Mesothelial cell of epicardium (in vitro differentiated cells): ENCODE data around the gene ACTR6. TPM values are rescaled to one million over a fixed set of nuclear protein-coding genes. Genes with fewer than 3 reads are reported as not detected.

Experiments used
- DNase-seq, 2 experiments: peaks; one replicate each; pipeline ENCODE4 v3.0.0; 2021; ENCODE audit warnings: low spot score in 2 of 2; ENCODE audit not compliant: unreplicated experiment in 2 of 2
- H3K27ac Mint-ChIP-seq: 2 replicates; pipeline ENCODE4 v1.8.0; 2021; ENCODE audit warnings: mixed read lengths
- H3K27me3 Mint-ChIP-seq: 2 replicates; pipeline ENCODE4 v1.8.0; 2021; ENCODE audit warnings: low read depth, mixed read lengths
- H3K36me3 Mint-ChIP-seq: 2 replicates; pipeline ENCODE4 v1.8.0; 2021; ENCODE audit warnings: mixed read lengths
- H3K4me1 Mint-ChIP-seq: 2 replicates; pipeline ENCODE4 v1.8.0; 2021; ENCODE audit warnings: mixed read lengths
- H3K4me3 Mint-ChIP-seq: 2 replicates; pipeline ENCODE4 v1.8.0; 2021; ENCODE audit warnings: mild to moderate bottlenecking, moderate library complexity, mixed read lengths
- H3K9me3 Mint-ChIP-seq: 2 replicates; pipeline ENCODE4 v1.8.0; 2021; ENCODE audit warnings: mixed read lengths
- CTCF ChIP-seq: fragments of 200-600 bp; sonication (generic); IDR thresholded peaks from one replicate; pipeline ENCODE4 v1.5.0; 2021; ENCODE audit warnings: antibody characterized with exemption; ENCODE audit not compliant: unreplicated experiment
- total RNA-seq: library from RNA; stranded (reverse); gene quantifications from 3 replicates; pipeline ENCODE4 v1.2.1, GENCODE V29; 2021

Gene ACTR6
- total RNA-seq, 1 donor from 2014 or later = 25.5 TPM

- H3K36me3 Mint-ChIP-seq = peaks cover 23% of the 10 kb centered on the region
- no peak overlapping the region for H3K4me3 Mint-ChIP-seq
- TF ChIP-seq CTCF = no peak
Measured at GRCh38 chr12:100207311-100207710, 6.7 kb downstream of the ACTR6 start.

GRCh38 chr12:100208834-100209233 is 8.2 kb downstream of the ACTR6 start:
- TF ChIP-seq CTCF = no peak
- peaks cover 28% of the 10 kb centered on the region for H3K36me3 Mint-ChIP-seq
- H3K27ac Mint-ChIP-seq = no peak overlapping the region
- H3K9me3 Mint-ChIP-seq = no peaks in the 10 kb centered on the region
- no peaks in the 10 kb centered on the region for H3K4me1 Mint-ChIP-seq
- DNase-seq = no peak
- H3K4me3 Mint-ChIP-seq = no peak overlapping the region
- no peaks in the 10 kb centered on the region for H3K27me3 Mint-ChIP-seq

More at GRCh38 chr12:100207311-100207710, 6.7 kb downstream of the ACTR6 start:
- Mint-ChIP-seq H3K27ac (no peak overlapping the region), H3K4me1 (no peaks in the 10 kb centered on the region), H3K27me3 (no peaks in the 10 kb centered on the region), H3K9me3 (no peaks in the 10 kb centered on the region)
- no peak for DNase-seq

- Mint-ChIP-seq H3K4me1 (no peaks in the 10 kb centered on the region), H3K36me3 (peaks cover 36% of the 10 kb centered on the region), H3K9me3 (no peaks in the 10 kb centered on the region), H3K27ac (no peak overlapping the region), H3K27me3 (no peaks in the 10 kb centered on the region), H3K4me3 (no peak overlapping the region)
- DNase-seq = no peak
- no peak for TF ChIP-seq CTCF
Measured at GRCh38 chr12:100211698-100212097, 11.1 kb downstream of the ACTR6 start.

- Mint-ChIP-seq H3K27me3 (no peaks in the 10 kb centered on the region), H3K4me1 (no peaks in the 10 kb centered on the region), H3K36me3 (peaks cover 33% of the 10 kb centered on the region), H3K4me3 (no peak overlapping the region), H3K9me3 (no peaks in the 10 kb centered on the region), H3K27ac (no peak overlapping the region)
- no peak for TF ChIP-seq CTCF
- no peak for DNase-seq
Measured at GRCh38 chr12:100213016-100213891, 12.6 kb downstream of the ACTR6 start.

- H3K4me3 Mint-ChIP-seq = no peak overlapping the region
- no peaks in the 10 kb centered on the region for H3K27me3 Mint-ChIP-seq
- H3K36me3 Mint-ChIP-seq = peaks cover 23% of the 10 kb centered on the region
- DNase-seq = no peak
- no peaks in the 10 kb centered on the region for H3K9me3 Mint-ChIP-seq
- no peak overlapping the region for H3K27ac Mint-ChIP-seq
- H3K4me1 Mint-ChIP-seq = no peaks in the 10 kb centered on the region
- no peak for TF ChIP-seq CTCF
Measured at GRCh38 chr12:100214518-100214917, 13.9 kb downstream of the ACTR6 start.
